ENCODE data around the gene PTPRD. TPM values are rescaled to one million over a fixed set of nuclear protein-coding genes. Genes with fewer than 3 reads are reported as not detected.

PTPRD gene
- total and polyA plus RNA-seq, 2 experiments from 2014 or later = 11.5 to 58.0 TPM

- no peaks in the 10 kb centered on the region for H3K79me2 ChIP-seq (replicated peaks; ENCODE audit: insufficient read depth)
Measured at GRCh38 chr9:8266861-8267260, 2345.9 kb downstream of the PTPRD start.

More at GRCh38 chr9:8266861-8267260, 2345.9 kb downstream of the PTPRD start:
- DNase-seq (ENCODE audit: low spot score) (no peak), ATAC-seq (no peak)
- no peak overlapping the region for H3K4me3 Mint-ChIP-seq
- Histone ChIP-seq H3K27me3 (ENCODE audit: insufficient read depth) (no peaks in the 10 kb centered on the region), H4K20me1 (replicated peaks; ENCODE audit: insufficient read depth) (no peaks in the 10 kb centered on the region), H3K36me3 (ENCODE audit: insufficient read depth) (no peaks in the 10 kb centered on the region), H3K4me2 (no peak overlapping the region), H3K4me3 (no peak overlapping the region), H3K4me1 (ENCODE audit: insufficient read depth) (0 out of 2 replicates have a peak, but pooled peaks cover 4% of the 10 kb centered on the region), H3K27ac (ENCODE audit: low read depth) (no peak overlapping the region), H3F3A (replicated peaks; ENCODE audit: low read depth) (no peaks in the 10 kb centered on the region), H2AFZ (no peak overlapping the region), H3K9me2 (ENCODE audit: insufficient read depth) (no peaks in the 10 kb centered on the region)
- peaks cover 2% of the 10 kb centered on the region for H3K27me3 Mint-ChIP-seq (ENCODE audit: insufficient read depth, low read depth, poor library complexity)
- H3K36me3 Mint-ChIP-seq (ENCODE audit: low read depth) = no peaks in the 10 kb centered on the region
- peaks cover 12% of the 10 kb centered on the region for H3K4me1 Mint-ChIP-seq
- no peaks in the 10 kb centered on the region for H3K9me3 Mint-ChIP-seq
- TF ChIP-seq EZH2phosphoT487 (IDR thresholded peaks at IDR 0.05; ENCODE audit: unreplicated experiment) = no peak
- TF ChIP-seq STAT1 (IDR thresholded peaks at IDR 0.05; ENCODE audit: unreplicated experiment) = no peak
- TF ChIP-seq, protein P1, sequence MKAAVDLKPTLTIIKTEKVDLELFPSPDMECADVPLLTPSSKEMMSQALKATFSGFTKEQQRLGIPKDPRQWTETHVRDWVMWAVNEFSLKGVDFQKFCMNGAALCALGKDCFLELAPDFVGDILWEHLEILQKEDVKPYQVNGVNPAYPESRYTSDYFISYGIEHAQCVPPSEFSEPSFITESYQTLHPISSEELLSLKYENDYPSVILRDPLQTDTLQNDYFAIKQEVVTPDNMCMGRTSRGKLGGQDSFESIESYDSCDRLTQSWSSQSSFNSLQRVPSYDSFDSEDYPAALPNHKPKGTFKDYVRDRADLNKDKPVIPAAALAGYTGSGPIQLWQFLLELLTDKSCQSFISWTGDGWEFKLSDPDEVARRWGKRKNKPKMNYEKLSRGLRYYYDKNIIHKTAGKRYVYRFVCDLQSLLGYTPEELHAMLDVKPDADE (IDR thresholded peaks at IDR 0.05) = no peak
- TF ChIP-seq ZNF331 (CRISPR knock-in tag; IDR thresholded peaks at IDR 0.05; ENCODE audit: low read depth) = no peak
- TF ChIP-seq CTCF (conservative IDR thresholded peaks at IDR 0.05; ENCODE audit: low read depth in 2 of 2) = no peak
- TF ChIP-seq JUNB (IDR thresholded peaks at IDR 0.05; ENCODE audit: unreplicated experiment) = no peak
- TF ChIP-seq ZNF462 (CRISPR knock-in tag; IDR thresholded peaks at IDR 0.05) = no peak
- TF ChIP-seq CREB1 (CRISPR knock-in tag; IDR thresholded peaks at IDR 0.05; ENCODE audit: low read depth) = no peak
- TF ChIP-seq NANOG (IDR thresholded peaks at IDR 0.05; ENCODE audit: borderline replicate concordance) = no peak
- no peak for TF ChIP-seq POLR2AphosphoS5 (IDR thresholded peaks at IDR 0.05; ENCODE audit: low read depth)
- no peak for TF ChIP-seq REST (IDR thresholded peaks at IDR 0.05; ENCODE audit: unreplicated experiment)
- TF ChIP-seq ZNF114 (CRISPR knock-in tag; IDR thresholded peaks at IDR 0.05) = no peak
- no peak for TF ChIP-seq EZH2 (IDR thresholded peaks at IDR 0.05; ENCODE audit: low read depth, unreplicated experiment)
- H3K27ac Mint-ChIP-seq = no peak overlapping the region
